ENCODE measurements around the gene APEH.

- TF ChIP-seq, protein P1, sequence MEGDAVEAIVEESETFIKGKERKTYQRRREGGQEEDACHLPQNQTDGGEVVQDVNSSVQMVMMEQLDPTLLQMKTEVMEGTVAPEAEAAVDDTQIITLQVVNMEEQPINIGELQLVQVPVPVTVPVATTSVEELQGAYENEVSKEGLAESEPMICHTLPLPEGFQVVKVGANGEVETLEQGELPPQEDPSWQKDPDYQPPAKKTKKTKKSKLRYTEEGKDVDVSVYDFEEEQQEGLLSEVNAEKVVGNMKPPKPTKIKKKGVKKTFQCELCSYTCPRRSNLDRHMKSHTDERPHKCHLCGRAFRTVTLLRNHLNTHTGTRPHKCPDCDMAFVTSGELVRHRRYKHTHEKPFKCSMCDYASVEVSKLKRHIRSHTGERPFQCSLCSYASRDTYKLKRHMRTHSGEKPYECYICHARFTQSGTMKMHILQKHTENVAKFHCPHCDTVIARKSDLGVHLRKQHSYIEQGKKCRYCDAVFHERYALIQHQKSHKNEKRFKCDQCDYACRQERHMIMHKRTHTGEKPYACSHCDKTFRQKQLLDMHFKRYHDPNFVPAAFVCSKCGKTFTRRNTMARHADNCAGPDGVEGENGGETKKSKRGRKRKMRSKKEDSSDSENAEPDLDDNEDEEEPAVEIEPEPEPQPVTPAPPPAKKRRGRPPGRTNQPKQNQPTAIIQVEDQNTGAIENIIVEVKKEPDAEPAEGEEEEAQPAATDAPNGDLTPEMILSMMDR (conservative IDR thresholded peaks at IDR 0.05; ENCODE audit: low read depth, low read length): no peak
- no peak for TF ChIP-seq EZH2phosphoT487 (IDR thresholded peaks at IDR 0.05; ENCODE audit: borderline replicate concordance, low read length)
Measured at GRCh38 chr3:49709852-49710251, 35.7 kb downstream of the APEH start.
